ENCODE results near the gene ABCB11. TPM values are rescaled to one million over a fixed set of nuclear protein-coding genes. Genes with fewer than 3 reads are reported as not detected.
A peak's percentile ranks its signal among the peaks of the same experiment; 100 is the strongest.

Gene ABCB11
- total and polyA plus RNA-seq, 4 experiments from 2014 or later = not detected

- H3K27me3 Mint-ChIP-seq = no peaks in the 10 kb centered on the region
- H3K36me3 ChIP-seq (ENCODE audit: insufficient read depth, low read length) = no peaks in the 10 kb centered on the region
- H3K4me3 ChIP-seq (ENCODE audit: low read length in 2 of 2) = no peak overlapping the region
- ChIA-PET POLR2A (ENCODE audit: partially characterized antibody) (no interaction called here), CTCF (ENCODE audit: partially characterized antibody) (no interaction called here)
- H3K4me1 ChIP-seq (ENCODE audit: insufficient read depth, low read length) = peaks cover 7% of the 10 kb centered on the region
- H3K27ac Mint-ChIP-seq = no peak overlapping the region
- intact Hi-C loops (cut with micrococcal nuclease) = no loop called here
- H3K27ac ChIP-seq (ENCODE audit: low read depth, low read length) = no peak overlapping the region
- no peaks in the 10 kb centered on the region for H3K27me3 ChIP-seq (ENCODE audit: insufficient read depth, low read length)
- H3K36me3 Mint-ChIP-seq = no peaks in the 10 kb centered on the region
- no peak for DNase-seq
- H3K4me1 Mint-ChIP-seq = peaks cover 0 to 11% (median 9%) of the 10 kb centered on the region in 4 donors
- peaks cover 0 to 2% (median 0%) of the 10 kb centered on the region in 8 donors for H3K9me3 Mint-ChIP-seq
- no peak overlapping the region for H3K4me3 Mint-ChIP-seq
- H3K9me3 ChIP-seq (ENCODE audit: control insufficient read depth in 1 of 2, low read length in 2 of 2) = no peaks in the 10 kb centered on the region
Measured at GRCh38 chr2:169006665-169007064, 24.5 kb downstream of the ABCB11 start.

- DNase-seq = no peak
- Mint-ChIP-seq H3K4me3 (no peak overlapping the region), H3K27me3 (no peaks in the 10 kb centered on the region), H3K27ac (no peak overlapping the region), H3K9me3 (peaks cover 0 to 2% (median 0%) of the 10 kb centered on the region in 8 donors), H3K36me3 (no peaks in the 10 kb centered on the region), H3K4me1 (peaks cover 0 to 11% (median 9%) of the 10 kb centered on the region in 4 donors)
- Histone ChIP-seq H3K27ac (ENCODE audit: low read depth, low read length) (no peak overlapping the region), H3K4me1 (ENCODE audit: insufficient read depth, low read length) (peaks cover 7% of the 10 kb centered on the region), H3K27me3 (ENCODE audit: insufficient read depth, low read length) (no peaks in the 10 kb centered on the region), H3K4me3 (ENCODE audit: low read length in 2 of 2) (no peak overlapping the region), H3K9me3 (ENCODE audit: control insufficient read depth in 1 of 2, low read length in 2 of 2) (no peaks in the 10 kb centered on the region), H3K36me3 (ENCODE audit: insufficient read depth, low read length) (no peaks in the 10 kb centered on the region)
- POLR2A ChIA-PET (ENCODE audit: partially characterized antibody) = no interaction called here
- CTCF ChIA-PET (ENCODE audit: partially characterized antibody) = no interaction called here
- intact Hi-C loops (cut with micrococcal nuclease) = no loop called here
Measured at GRCh38 chr2:169005994-169006393, 25.1 kb downstream of the ABCB11 start.

GRCh38 chr2:169005080-169005598 is 26.0 kb downstream of the ABCB11 start:
- Mint-ChIP-seq H3K36me3 (no peaks in the 10 kb centered on the region), H3K4me1 (peaks cover 0 to 11% (median 9%) of the 10 kb centered on the region in 4 donors), H3K27me3 (no peaks in the 10 kb centered on the region), H3K4me3 (peak overlapping the region in 1 of 8 donors; percentile 26), H3K27ac (no peak overlapping the region), H3K9me3 (peaks cover 0 to 2% (median 0%) of the 10 kb centered on the region in 8 donors)
- Histone ChIP-seq H3K4me1 (ENCODE audit: insufficient read depth, low read length) (peaks cover 7% of the 10 kb centered on the region), H3K27ac (ENCODE audit: low read depth, low read length) (no peak overlapping the region), H3K27me3 (ENCODE audit: insufficient read depth, low read length) (no peaks in the 10 kb centered on the region), H3K36me3 (ENCODE audit: insufficient read depth, low read length) (no peaks in the 10 kb centered on the region), H3K4me3 (ENCODE audit: low read length in 2 of 2) (no peak overlapping the region), H3K9me3 (ENCODE audit: control insufficient read depth in 1 of 2, low read length in 2 of 2) (no peaks in the 10 kb centered on the region)
- DNase-seq = no peak
- ChIA-PET CTCF (ENCODE audit: partially characterized antibody) (no interaction called here), POLR2A (ENCODE audit: partially characterized antibody) (no interaction called here)
- intact Hi-C loops (cut with micrococcal nuclease) = no loop called here

- Histone ChIP-seq H3K36me3 (ENCODE audit: insufficient read depth, low read length) (no peaks in the 10 kb centered on the region), H3K27me3 (ENCODE audit: insufficient read depth, low read length) (no peaks in the 10 kb centered on the region), H3K27ac (ENCODE audit: low read depth, low read length) (no peak overlapping the region), H3K9me3 (ENCODE audit: control insufficient read depth in 1 of 2, low read length in 2 of 2) (no peaks in the 10 kb centered on the region), H3K4me3 (ENCODE audit: low read length in 2 of 2) (no peak overlapping the region), H3K4me1 (ENCODE audit: insufficient read depth, low read length) (no peaks in the 10 kb centered on the region)
- no peaks in the 10 kb centered on the region for H3K27me3 Mint-ChIP-seq
- peaks cover 0 to 2% (median 0%) of the 10 kb centered on the region in 8 donors for H3K9me3 Mint-ChIP-seq
- no peak overlapping the region for H3K27ac Mint-ChIP-seq
- ChIA-PET POLR2A (ENCODE audit: partially characterized antibody) (no interaction called here), CTCF (ENCODE audit: partially characterized antibody) (no interaction called here)
- H3K4me1 Mint-ChIP-seq = peaks cover 0 to 3% (median 0%) of the 10 kb centered on the region in 4 donors
- no peaks in the 10 kb centered on the region for H3K36me3 Mint-ChIP-seq
- DNase-seq = no peak
- intact Hi-C loops (cut with micrococcal nuclease) = no loop called here
- H3K4me3 Mint-ChIP-seq = no peak overlapping the region
Measured at GRCh38 chr2:169002161-169002738, 28.9 kb downstream of the ABCB11 start.

GRCh38 chr2:169001116-169001815 is 29.9 kb downstream of the ABCB11 start:
- no peak overlapping the region for H3K27ac ChIP-seq (ENCODE audit: low read depth, low read length)
- no peaks in the 10 kb centered on the region for H3K27me3 ChIP-seq (ENCODE audit: insufficient read depth, low read length)
- Mint-ChIP-seq H3K4me1 (peaks cover 0 to 7% (median 0%) of the 10 kb centered on the region in 4 donors), H3K9me3 (peaks cover 0 to 1% (median 0%) of the 10 kb centered on the region in 8 donors), H3K27ac (no peak overlapping the region), H3K36me3 (no peaks in the 10 kb centered on the region), H3K27me3 (no peaks in the 10 kb centered on the region), H3K4me3 (no peak overlapping the region)
- H3K4me1 ChIP-seq (ENCODE audit: insufficient read depth, low read length) = no peaks in the 10 kb centered on the region
- no peaks in the 10 kb centered on the region for H3K36me3 ChIP-seq (ENCODE audit: insufficient read depth, low read length)
- CTCF ChIA-PET (ENCODE audit: partially characterized antibody) = no interaction called here
- no peak overlapping the region for H3K4me3 ChIP-seq (ENCODE audit: low read length in 2 of 2)
- POLR2A ChIA-PET (ENCODE audit: partially characterized antibody) = no interaction called here
- H3K9me3 ChIP-seq (ENCODE audit: control insufficient read depth in 1 of 2, low read length in 2 of 2) = no peaks in the 10 kb centered on the region
- DNase-seq = no peak
- intact Hi-C loops (cut with micrococcal nuclease) = no loop called here

- Histone ChIP-seq H3K9me3 (ENCODE audit: control insufficient read depth in 1 of 2, low read length in 2 of 2) (no peaks in the 10 kb centered on the region), H3K36me3 (ENCODE audit: insufficient read depth, low read length) (no peaks in the 10 kb centered on the region), H3K4me1 (ENCODE audit: insufficient read depth, low read length) (no peaks in the 10 kb centered on the region), H3K4me3 (ENCODE audit: low read length in 2 of 2) (no peak overlapping the region), H3K27me3 (ENCODE audit: insufficient read depth, low read length) (no peaks in the 10 kb centered on the region), H3K27ac (ENCODE audit: low read depth, low read length) (no peak overlapping the region)
- Mint-ChIP-seq H3K27ac (no peak overlapping the region), H3K27me3 (no peaks in the 10 kb centered on the region), H3K36me3 (no peaks in the 10 kb centered on the region), H3K4me1 (peaks cover 0 to 8% (median 0%) of the 10 kb centered on the region in 4 donors), H3K4me3 (no peak overlapping the region), H3K9me3 (no peaks in the 10 kb centered on the region)
- intact Hi-C loops (cut with micrococcal nuclease) = no loop called here
- CTCF ChIA-PET (ENCODE audit: partially characterized antibody) = no interaction called here
- POLR2A ChIA-PET (ENCODE audit: partially characterized antibody) = no interaction called here
- DNase-seq = no peak
Measured at GRCh38 chr2:168999668-169000213, 31.4 kb downstream of the ABCB11 start.

GRCh38 chr2:168998609-168999211 is 32.4 kb downstream of the ABCB11 start:
- H3K36me3 ChIP-seq (ENCODE audit: insufficient read depth, low read length) = no peaks in the 10 kb centered on the region
- POLR2A ChIA-PET (ENCODE audit: partially characterized antibody) = no interaction called here
- CTCF ChIA-PET (ENCODE audit: partially characterized antibody) = interaction anchor here (1.2 kb wide), 1 partner anchor 110 kb away, joined by 3 read pairs; no protein-coding TSS in a partner anchor
- Mint-ChIP-seq H3K27ac (no peak overlapping the region), H3K27me3 (no peaks in the 10 kb centered on the region), H3K9me3 (no peaks in the 10 kb centered on the region), H3K4me1 (peaks cover 0 to 8% (median 0%) of the 10 kb centered on the region in 4 donors), H3K4me3 (no peak overlapping the region), H3K36me3 (no peaks in the 10 kb centered on the region)
- H3K4me1 ChIP-seq (ENCODE audit: insufficient read depth, low read length) = no peaks in the 10 kb centered on the region
- no peak for DNase-seq
- no peak overlapping the region for H3K27ac ChIP-seq (ENCODE audit: low read depth, low read length)
- H3K27me3 ChIP-seq (ENCODE audit: insufficient read depth, low read length) = no peaks in the 10 kb centered on the region
- H3K9me3 ChIP-seq (ENCODE audit: control insufficient read depth in 1 of 2, low read length in 2 of 2) = no peaks in the 10 kb centered on the region
- intact Hi-C loops (cut with micrococcal nuclease) = no loop called here
- H3K4me3 ChIP-seq (ENCODE audit: low read length in 2 of 2) = no peak overlapping the region
